ENCODE measurements around the gene PCARE.

DNA sequence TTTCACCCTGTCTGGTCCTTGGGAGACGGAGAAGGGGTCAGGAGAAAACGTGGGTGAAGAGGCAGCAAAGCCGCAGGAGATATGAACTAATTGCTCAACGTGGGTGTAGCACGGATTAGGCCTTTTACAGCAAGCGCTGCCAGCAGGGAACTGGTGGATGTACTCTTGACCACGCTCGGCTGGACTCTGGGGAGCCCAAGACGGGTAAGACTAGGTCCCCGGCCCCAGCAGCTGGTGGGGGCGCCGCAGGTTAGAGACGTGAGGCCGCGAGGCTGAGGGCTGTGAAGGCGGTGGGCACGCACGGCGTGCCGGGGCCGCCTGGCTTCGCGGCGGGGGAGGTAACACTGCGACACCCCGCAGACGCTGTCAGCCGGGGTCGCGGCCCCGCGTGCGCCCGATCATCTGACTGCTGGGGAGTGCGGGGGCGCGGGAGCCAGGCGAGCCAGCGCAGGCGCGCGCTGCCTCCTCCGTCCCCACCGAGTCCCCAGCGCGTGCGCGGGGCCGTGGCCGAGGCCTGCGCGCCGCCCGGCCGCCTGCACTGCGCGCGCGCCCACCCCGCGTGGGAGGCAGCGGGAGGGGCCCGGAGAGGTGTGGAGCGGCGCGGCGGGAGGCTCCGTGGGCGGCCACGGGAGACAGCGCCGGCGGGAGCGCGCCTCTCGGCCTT, 40.8 kb upstream of the PCARE start, which contains the start of gene CLIP4:
- TF ChIP-seq CTCF (IDR thresholded peaks at IDR 0.05) (no peak), POLR2A (IDR thresholded peaks at IDR 0.05) (no peak)
